HCT116 (cell line): ENCODE data around the gene STEAP4. TPM values are rescaled to one million over a fixed set of nuclear protein-coding genes. Genes with fewer than 3 reads are reported as not detected.

ENCODE experiments used
- ATAC-seq: fragments of 200-7000 bp; cut with Tn5 transposase; 2 replicates; pipeline ENCODE4 v1.9.1; 2020; ENCODE audit warnings: mild to moderate bottlenecking, moderate library complexity
- BruUV-seq: library from RNA; stranded (reverse); fragments of 400-500 nt; replicated peaks from 2 replicates; lab custom pipeline; 2021; lab: Mats Ljungman, UMichigan
- CTCF ChIA-PET: fragments of 300-600 bp; sonication (Branson Sonifier 250); formaldehyde crosslinking; loops from one replicate; lab custom pipeline; 2021; ENCODE audit warnings: antibody characterized with exemption; lab: Charles Lee
- POLR2A ChIA-PET: fragments of 300-600, 350-600 bp; sonication (Branson Sonifier 250); formaldehyde crosslinking; loops from one replicate; lab custom pipeline; 2021; ENCODE audit warnings: antibody characterized with exemption; lab: Charles Lee
- RAD21 ChIA-PET, 2 experiments: fragments of 300-600 bp; sonication (Branson Sonifier 250); formaldehyde crosslinking; loops; one replicate each; lab custom pipeline; 2023; ENCODE audit warnings: low total read pairs in 2 of 2; ENCODE audit not compliant: uncharacterized antibody in 2 of 2, unreplicated experiment in 2 of 2, low non-redundant PET in 1 of 2; lab: Charles Lee
- DNase-seq: peaks from one replicate; pipeline ENCODE4 v3.0.0-alpha.2; 2010; ENCODE audit warnings: low read depth, low spot score
- H2AFZ ChIP-seq: fragments of 200-600 bp; shearing (Covaris generic), sonication (generic); 2 replicates; pipeline ENCODE4 v1.6.1; 2017; ENCODE audit warnings: low read depth, mixed run types, mixed read lengths, antibody characterized with exemption, low read length; ENCODE audit not compliant: poor library complexity, severe bottlenecking
- H3K27ac ChIP-seq: 2 replicates; pipeline ENCODE4 v1.5.1; 2012; ENCODE audit warnings: low read depth, low read length
- H3K27me3 ChIP-seq: fragments of 200-600 bp; sonication (generic); 2 replicates; pipeline ENCODE4 v1.6.1; 2016; ENCODE audit warnings: mixed run types, low read length, mixed read lengths; ENCODE audit not compliant: insufficient read depth
- H3K36me3 ChIP-seq, 2 experiments: fragments of 200-500 bp in 1 of 2; fragments of 200-600 bp in 1 of 2; sonication (Bioruptor generic) in 1 of 2; sonication (generic) in 1 of 2; 2 replicates each; pipeline versions ENCODE4 v1.5.1 to v1.6.1; 2014 to 2016; ENCODE audit warnings: low read length in 2 of 2, inconsistent platforms in 1 of 2, mixed read lengths in 1 of 2, mixed run types in 1 of 2; ENCODE audit not compliant: insufficient read depth in 2 of 2, control insufficient read depth in 1 of 2
- H3K4me1 ChIP-seq, 2 experiments: fragments of 200-600 bp in 1 of 2; sonication (generic) in 1 of 2; 2 replicates each; pipeline versions ENCODE4 v1.5.1 to v1.6.1; 2012 to 2017; ENCODE audit warnings: low read length in 2 of 2, inconsistent platforms in 1 of 2, mild to moderate bottlenecking in 1 of 2, mixed read lengths in 1 of 2, mixed run types in 1 of 2, moderate library complexity in 1 of 2; ENCODE audit not compliant: insufficient read depth in 2 of 2, control insufficient read depth in 1 of 2
- H3K4me2 ChIP-seq: fragments of 200-600 bp; sonication (generic); 2 replicates; pipeline ENCODE4 v1.6.1; 2017; ENCODE audit warnings: mixed run types, low read length, mixed read lengths
- H3K4me3 ChIP-seq, 2 experiments: fragments of 200-600 bp in 1 of 2; sonication (generic) in 1 of 2; replicated peaks in 1 of 2; 2 replicates each; pipeline ENCODE4 v1.5.1; 2011 to 2016; ENCODE audit warnings: low read length in 2 of 2, control low read depth in 1 of 2, low read depth in 1 of 2, mild to moderate bottlenecking in 1 of 2, mixed read lengths in 1 of 2, mixed run types in 1 of 2
- H3K79me2 ChIP-seq: fragments of 200-600 bp; sonication (generic); 2 replicates; pipeline ENCODE4 v1.6.1; 2017; ENCODE audit warnings: mild to moderate bottlenecking, mixed run types, low read length, moderate library complexity, mixed read lengths; ENCODE audit not compliant: insufficient read depth
- H3K9ac ChIP-seq: fragments of 200-600 bp; sonication (generic); 2 replicates; pipeline ENCODE4 v1.6.1; 2016; ENCODE audit warnings: low read length, mixed read lengths
- H3K9me2 ChIP-seq: fragments of 200-600 bp; sonication (generic), shearing (Covaris generic); 2 replicates; pipeline ENCODE4 v1.6.1; 2017; ENCODE audit warnings: mixed run types, mild to moderate bottlenecking, moderate library complexity; ENCODE audit not compliant: insufficient read depth
- H3K9me3 ChIP-seq, 2 experiments: fragments of 200-500 bp in 1 of 2; fragments of 200-600 bp in 1 of 2; sonication (Bioruptor generic) in 1 of 2; sonication (generic) in 1 of 2; 2 replicates each; pipeline ENCODE4 v1.6.1; 2014 to 2017; ENCODE audit warnings: low read length in 2 of 2, mixed read lengths in 2 of 2, inconsistent platforms in 1 of 2, low read depth in 1 of 2, mild to moderate bottlenecking in 1 of 2, mixed run types in 1 of 2, moderate library complexity in 1 of 2; ENCODE audit not compliant: control insufficient read depth in 1 of 2, insufficient read depth in 1 of 2
- H4K20me1 ChIP-seq: fragments of 200-600 bp; sonication (generic), shearing (Covaris generic); 2 replicates; pipeline ENCODE4 v1.6.1; 2017; ENCODE audit warnings: mixed run types, mild to moderate bottlenecking, moderate library complexity; ENCODE audit not compliant: insufficient read depth
- ATF3 ChIP-seq: IDR thresholded peaks from 2 replicates; pipeline ENCODE4 v1.6.1; 2012
- CBX3 ChIP-seq: IDR thresholded peaks from 2 replicates; pipeline ENCODE4 v1.6.1; 2012; ENCODE audit warnings: low read depth
- CEBPB ChIP-seq: IDR thresholded peaks from 2 replicates; pipeline ENCODE4 v1.6.1; 2012; ENCODE audit warnings: low read depth
- CTCF ChIP-seq, 3 experiments: fragments of 200-600 bp in 1 of 3; sonication (generic) in 1 of 3; IDR thresholded peaks in 2 of 3; conservative IDR thresholded peaks in 1 of 3; 2 replicates each; pipeline ENCODE4 v1.5.1; 2012 to 2017; ENCODE audit warnings: low read depth in 2 of 3, low read length in 2 of 3, antibody characterized with exemption in 1 of 3, borderline replicate concordance in 1 of 3, control low read depth in 1 of 3, mild to moderate bottlenecking in 1 of 3, mixed read lengths in 1 of 3, mixed run types in 1 of 3, moderate library complexity in 1 of 3; ENCODE audit not compliant: insufficient read depth in 1 of 3
- EGR1 ChIP-seq: IDR thresholded peaks from 2 replicates; pipeline ENCODE4 v1.6.1; 2012; ENCODE audit warnings: low read depth
- ELF1 ChIP-seq: IDR thresholded peaks from 2 replicates; pipeline ENCODE4 v1.6.1; 2012; ENCODE audit warnings: low read depth, borderline replicate concordance
- EZH2phosphoT487 ChIP-seq: fragments of 200-600 bp; IDR thresholded peaks from 2 replicates; pipeline ENCODE4 v1.6.1; 2018; ENCODE audit warnings: antibody characterized with exemption, borderline replicate concordance
- FOSL1 ChIP-seq: IDR thresholded peaks from 2 replicates; pipeline ENCODE4 v1.6.1; 2012; ENCODE audit warnings: low read depth
- JUND ChIP-seq: IDR thresholded peaks from 2 replicates; pipeline ENCODE4 v1.6.1; 2012
- MAX ChIP-seq: IDR thresholded peaks from 2 replicates; pipeline ENCODE4 v1.6.1; 2012
- POLR2A ChIP-seq: IDR thresholded peaks from 2 replicates; pipeline ENCODE4 v1.7.0; 2011; ENCODE audit warnings: borderline replicate concordance; ENCODE audit not compliant: insufficient read depth, insufficient read length; ENCODE audit errors: extremely low read depth
- POLR2AphosphoS5 ChIP-seq: IDR thresholded peaks from 2 replicates; pipeline ENCODE4 v1.6.1; 2011; ENCODE audit warnings: mild to moderate bottlenecking, low read depth, low read length, moderate library complexity
- RAD21 ChIP-seq: IDR thresholded peaks from 2 replicates; pipeline ENCODE4 v1.6.1; 2012; ENCODE audit warnings: low read depth, mild to moderate bottlenecking
- REST ChIP-seq: IDR thresholded peaks from 2 replicates; pipeline ENCODE4 v1.6.1; 2012; ENCODE audit warnings: low read depth
- SP1 ChIP-seq: IDR thresholded peaks from 2 replicates; pipeline ENCODE4 v1.6.1; 2012; ENCODE audit warnings: low read depth
- SRF ChIP-seq: IDR thresholded peaks from 2 replicates; pipeline ENCODE4 v1.6.1; 2012; ENCODE audit warnings: low read depth
- TCF7L2 ChIP-seq: IDR thresholded peaks from 2 replicates; pipeline ENCODE4 v1.7.0; 2011; ENCODE audit warnings: borderline replicate concordance, inconsistent platforms; ENCODE audit not compliant: insufficient read depth, insufficient read length; ENCODE audit errors: extremely low read depth
- ZBTB33 ChIP-seq: IDR thresholded peaks from 2 replicates; pipeline ENCODE4 v1.6.1; 2011; ENCODE audit warnings: mild to moderate bottlenecking, low read length, moderate library complexity; ENCODE audit not compliant: insufficient replicate concordance; ENCODE audit errors: extremely low read depth
- ZFX ChIP-seq: fragments of 450-650 bp; IDR thresholded peaks from 2 replicates; pipeline ENCODE4 v1.6.1; 2017
- ZNF274 ChIP-seq: fragments of 200-500 bp; sonication (Bioruptor generic); IDR thresholded peaks from 2 replicates; pipeline ENCODE4 v1.6.1; 2014; ENCODE audit warnings: mild to moderate bottlenecking, low read depth, low read length, inconsistent platforms
- intact Hi-C: fragments of 100-400 bp; cut with micrococcal nuclease; formaldehyde crosslinking; loops from 2 replicates; pipeline ENCODE4 v1.10.0; 2022
- total RNA-seq: library from RNA; stranded (reverse); gene quantifications from one replicate; pipeline ENCODE4 v1.2.1, GENCODE V29; 2021; ENCODE audit not compliant: unreplicated experiment

The STEAP4 gene
- total RNA-seq, 1 experiment from 2014 or later: 0.15 TPM

GRCh38 chr7:88226886-88227516 lies 79.7 kb downstream of the STEAP4 start:
- Histone ChIP-seq H3K9ac (0 out of 2 replicates have a peak overlapping the region, but pooled peaks have one; percentile 0), H3K9me2 (no peaks in the 10 kb centered on the region), H2AFZ (no peak overlapping the region), H4K20me1 (no peaks in the 10 kb centered on the region), H3K4me3 (peak overlapping the region in 1 of 2 experiments; percentile 22; a peak in 2 of 4 replicates), H3K9me3 (no peaks in the 10 kb centered on the region), H3K36me3 (no peaks in the 10 kb centered on the region), H3K27me3 (no peaks in the 10 kb centered on the region), H3K4me2 (peak overlapping the region; percentile 60), H3K4me1 (peaks cover 17 to 37% of the 10 kb centered on the region in 2 experiments), H3K79me2 (no peaks in the 10 kb centered on the region), H3K27ac (peak overlapping the region; percentile 36; the same call in 1 of the 2 replicates)
- ChIA-PET RAD21 (no interaction called here), POLR2A (no interaction called here), CTCF (interaction anchor here (1.0 to 1.2 kb wide), 2 partner anchors 16 to 118 kb away, joined by 3 to 5 read pairs; no protein-coding TSS in a partner anchor)
- DNase-seq: peak; percentile 68
- intact Hi-C loops: no loop called here
- no TSS peak for BruUV-seq
- peak; percentile 83 for ATAC-seq
- TF ChIP-seq RAD21: 0 out of 2 replicates have a peak, but pooled peaks have one; percentile 15
- TF ChIP-seq ELF1: no peak
- no peak for TF ChIP-seq CBX3
- no peak for TF ChIP-seq TCF7L2
- TF ChIP-seq POLR2A: no peak
- TF ChIP-seq ZNF274: no peak
- no peak for TF ChIP-seq EZH2phosphoT487
- TF ChIP-seq JUND: peak; percentile 55
- TF ChIP-seq SP1: peak; percentile 61
- TF ChIP-seq SRF: no peak
- no peak for TF ChIP-seq CTCF (IDR thresholded peaks at IDR 0.05 in 2 of 3, conservative IDR thresholded peaks at IDR 0.05 in 1 of 3; ENCODE audit: borderline replicate concordance in 1 of 3, insufficient read depth in 1 of 3, low read depth in 2 of 3, low read length in 2 of 3)
- TF ChIP-seq ZFX: no peak
- no peak for TF ChIP-seq ATF3
- no peak for TF ChIP-seq ZBTB33
- TF ChIP-seq CEBPB: peak; percentile 82
- peak; percentile 49 for TF ChIP-seq FOSL1
- no peak; the same call in 1 of the 2 replicates for TF ChIP-seq MAX
- TF ChIP-seq EGR1: no peak
- no peak for TF ChIP-seq POLR2AphosphoS5
- no peak for TF ChIP-seq REST
